Measurements from ENCODE around the gene CASP7.
A peak's percentile ranks its signal among the peaks of the same experiment; 100 is the strongest.
"Not testable (repeated sequence)": the region's sequence is repeated elsewhere in the genome, so short reads cannot be mapped to it uniquely, and the experiment has no call there.

CASP7 gene
- 35.6 to 45.4 reads per million in 2 donors for total RNA-seq

DNA sequence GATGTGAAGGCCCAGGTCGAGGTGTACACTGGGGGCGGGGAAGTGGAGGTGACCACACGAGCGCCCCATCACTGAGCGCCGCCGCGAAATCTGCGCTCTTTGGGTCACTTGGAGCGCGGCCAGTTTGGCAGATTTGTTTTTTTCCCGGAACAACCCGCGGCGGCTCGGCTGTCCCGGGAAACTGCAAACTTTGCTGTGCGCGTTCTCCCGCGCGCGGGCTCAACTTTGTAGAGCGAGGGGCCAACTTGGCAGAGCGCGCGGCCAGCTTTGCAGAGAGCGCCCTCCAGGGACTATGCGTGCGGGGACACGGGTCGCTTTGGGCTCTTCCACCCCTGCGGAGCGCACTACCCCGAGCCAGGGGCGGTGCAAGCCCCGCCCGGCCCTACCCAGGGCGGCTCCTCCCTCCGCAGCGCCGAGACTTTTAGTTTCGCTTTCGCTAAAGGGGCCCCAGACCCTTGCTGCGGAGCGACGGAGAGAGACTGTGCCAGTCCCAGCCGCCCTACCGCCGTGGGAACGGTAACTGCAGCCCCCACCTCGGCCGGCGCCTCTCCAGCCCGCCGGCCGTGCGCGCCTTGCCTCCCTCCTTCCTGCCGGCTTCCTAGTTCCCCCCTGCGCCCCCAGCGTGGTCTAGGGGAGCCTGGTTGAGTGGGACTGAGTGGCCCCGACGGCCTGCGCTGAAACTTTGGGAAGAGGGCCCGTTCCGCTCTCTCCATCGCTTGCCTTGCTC lies at the start of gene CASP7:
TSS of gene CASP7 (plus strand) at position 450 of the 727 bp plus-strand sequence. CDS start 17,582 bp downstream, outside the sequence.
- peak; percentile 65 for DNase-seq

GRCh38 chr10:113630929-113631533 lies 48.7 kb upstream of the CASP7 start:
- DNase-seq, result no peak

GRCh38 chr10:113631684-113632367 lies 47.9 kb upstream of the CASP7 start:
- no peak for DNase-seq

- no peak for DNase-seq
Observed at GRCh38 chr10:113639966-113640365, 39.7 kb upstream of the CASP7 start.

DNA sequence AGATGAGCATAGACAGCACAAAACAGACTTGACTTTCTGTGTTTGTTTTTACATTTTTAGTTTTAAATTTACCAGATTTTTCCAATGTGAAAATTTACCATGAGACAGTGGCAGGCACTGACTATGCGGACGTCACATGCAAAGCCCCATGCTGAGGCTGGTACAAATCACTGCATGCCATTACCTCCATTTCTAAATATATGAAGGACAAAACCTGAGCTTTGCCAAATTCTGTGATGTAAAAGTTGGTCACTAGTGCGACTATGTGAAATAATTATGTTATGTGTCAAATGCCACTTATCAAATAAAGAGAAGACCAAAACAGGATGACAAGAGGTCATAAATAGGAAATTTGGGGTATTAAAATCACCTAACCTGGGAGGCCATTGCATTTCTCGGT lies 38.0 kb upstream of the CASP7 start:
- no peak for DNase-seq

DNA sequence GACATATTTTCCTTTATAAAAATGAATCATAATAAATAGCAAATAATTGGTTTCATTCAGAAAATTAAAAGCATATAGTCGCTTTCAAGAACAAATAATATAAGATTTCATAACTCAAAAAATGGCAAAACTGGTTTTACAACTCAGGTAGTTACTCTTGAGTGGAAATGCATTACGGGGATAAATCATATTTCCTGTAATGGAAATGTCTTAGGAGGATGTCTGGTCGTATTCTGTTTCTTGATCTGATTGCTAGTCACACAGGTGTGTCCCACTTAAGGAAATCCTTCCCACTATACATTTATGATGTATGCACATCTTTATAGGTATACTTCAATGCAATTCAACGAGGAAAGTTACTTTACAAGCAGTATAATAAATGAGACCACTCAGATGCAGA lies 36.5 kb upstream of the CASP7 start:
- DNase-seq, result no peak

DNA sequence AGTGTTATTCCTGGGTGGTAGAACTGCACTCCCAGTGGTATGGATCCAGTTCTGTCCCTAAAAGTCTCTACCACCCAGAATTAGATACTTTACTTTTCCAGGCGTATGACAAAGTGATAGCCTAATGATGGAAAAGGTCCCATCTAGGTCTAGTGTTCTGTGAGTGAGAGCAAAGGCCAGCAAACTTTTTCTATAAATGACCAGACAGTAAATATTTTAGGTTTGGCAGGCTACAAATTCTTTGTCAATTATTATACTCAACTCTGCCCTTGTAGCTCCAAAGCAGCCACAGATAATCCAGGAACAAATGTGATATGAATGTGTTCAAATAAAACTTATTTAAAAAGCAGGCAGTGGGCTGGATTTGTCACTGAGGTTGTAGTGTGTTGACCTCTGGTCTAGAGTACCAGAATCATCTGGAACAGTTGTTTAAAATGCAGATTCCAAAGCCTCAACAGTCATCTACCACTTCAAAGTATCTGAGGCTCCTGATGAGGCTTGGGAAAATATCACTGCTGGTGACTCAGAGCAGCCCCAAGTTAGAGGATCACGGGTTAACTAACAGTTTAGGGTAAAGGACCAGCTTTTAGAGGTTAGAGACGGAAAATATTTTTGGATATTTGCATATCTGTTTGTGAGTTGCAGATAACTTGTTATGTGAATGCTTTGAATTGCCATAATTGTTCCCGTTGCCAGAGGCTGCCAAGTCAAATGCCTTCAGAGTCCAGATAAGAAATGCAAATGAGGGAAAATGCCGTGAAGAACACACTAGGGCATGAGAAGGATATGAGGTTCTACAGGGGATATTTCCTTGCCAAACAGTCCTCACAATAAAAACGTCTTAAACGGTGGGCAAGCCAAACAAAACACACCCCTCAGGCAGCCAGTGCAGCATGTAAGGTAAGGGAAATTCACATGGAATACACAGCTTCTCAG lies 35.3 kb upstream of the CASP7 start:
- DNase-seq, result no peak

DNA sequence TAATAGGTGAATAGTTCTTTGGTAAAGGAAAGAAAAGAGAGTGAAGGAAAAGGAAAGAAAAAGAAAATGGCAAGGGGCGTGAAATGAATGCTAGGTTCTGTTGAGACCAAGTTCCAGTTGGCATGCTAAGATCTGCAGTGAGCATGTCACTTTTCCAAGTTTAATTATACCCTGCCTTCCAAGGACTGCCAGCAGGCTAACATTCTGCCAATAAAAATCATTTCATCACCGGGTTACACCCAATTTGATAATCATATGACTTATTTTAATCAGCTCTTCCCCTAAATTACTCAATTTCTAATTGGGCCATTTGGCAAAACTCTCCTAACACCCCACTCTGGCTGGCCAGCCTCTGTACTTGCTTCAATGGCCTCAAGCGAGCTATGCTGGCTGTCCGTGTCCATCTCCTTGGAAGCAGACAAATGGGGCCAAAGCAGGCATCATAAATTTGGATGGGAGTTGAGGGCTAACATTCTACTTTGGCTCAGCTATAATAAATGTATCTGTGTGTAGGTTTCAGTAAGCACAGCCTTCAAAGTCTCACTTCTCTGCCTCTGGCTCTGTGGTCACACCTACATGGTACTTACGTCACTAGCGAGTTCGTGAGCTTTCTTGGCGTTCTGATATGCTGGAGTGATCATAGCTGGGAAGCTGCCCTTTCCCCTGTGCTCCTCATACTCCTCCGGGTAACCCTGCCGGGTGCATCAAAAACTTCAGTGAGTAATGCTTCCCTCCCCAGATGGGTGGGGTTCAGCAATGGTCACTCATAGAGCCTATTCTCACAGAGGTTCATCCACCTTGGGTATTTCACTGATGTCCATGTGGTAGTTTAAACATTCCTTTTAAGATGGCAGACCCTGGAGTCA lies 33.1 kb upstream of the CASP7 start:
- no peak for DNase-seq

GRCh38 chr10:113647812-113648211 lies 31.9 kb upstream of the CASP7 start:
- no peak for DNase-seq

DNA sequence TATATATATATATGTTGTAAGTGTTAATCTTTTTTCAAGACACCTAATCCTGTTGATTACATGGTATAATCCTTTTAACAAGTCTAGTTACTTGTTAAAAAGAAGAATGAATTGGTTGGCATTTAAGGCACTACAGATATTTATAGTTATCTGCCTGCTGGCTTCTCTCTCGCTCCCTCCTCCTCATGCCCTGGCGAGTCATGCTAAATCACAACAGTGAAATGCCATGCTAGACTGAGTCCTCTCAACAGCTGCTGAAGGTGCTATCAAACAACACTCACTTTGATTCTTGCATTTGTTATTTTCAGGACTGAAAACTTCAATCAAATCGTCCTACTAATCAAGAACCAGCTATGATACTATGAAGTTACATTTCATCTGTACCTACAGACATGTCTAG lies 31.2 kb upstream of the CASP7 start:
- DNase-seq, result no peak

DNA sequence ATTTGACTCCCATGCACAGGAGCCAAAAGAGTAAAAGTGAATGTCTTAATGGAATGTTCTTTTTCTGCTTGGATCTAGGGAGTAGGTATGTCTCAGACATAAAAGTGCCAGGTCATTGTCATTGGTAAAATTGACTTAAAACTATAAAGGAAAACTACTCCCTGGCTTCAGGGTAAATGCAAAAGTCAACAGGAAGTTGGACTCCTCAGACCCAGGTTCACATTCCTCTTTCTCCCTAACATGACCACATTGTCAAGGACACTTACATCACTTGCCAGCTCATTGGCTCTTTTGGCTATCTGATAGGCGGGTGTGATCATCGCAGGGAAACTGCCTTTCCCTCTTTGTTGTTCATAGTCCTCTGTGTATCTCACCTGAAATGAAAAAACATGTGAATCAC lies 29.5 kb upstream of the CASP7 start:
- no peak for DNase-seq

DNA sequence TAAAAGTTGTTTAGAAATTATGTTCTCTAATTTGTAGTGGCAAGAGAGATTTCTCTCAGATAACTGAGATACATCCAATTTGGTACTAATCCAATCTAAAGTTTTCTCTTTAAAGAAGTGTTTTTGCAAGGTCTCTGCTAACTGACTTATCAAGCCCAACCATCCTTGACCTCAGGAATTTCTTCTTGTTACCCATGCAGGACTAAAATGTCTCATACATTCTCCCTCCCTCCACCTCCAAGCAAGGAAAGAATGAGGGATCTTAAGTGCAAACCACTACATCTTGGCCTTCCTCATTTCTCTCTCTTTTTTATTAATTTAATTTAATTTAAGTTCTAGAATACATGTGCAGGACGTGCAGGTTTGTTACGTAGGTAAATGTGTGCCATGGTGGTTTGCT lies 28.7 kb upstream of the CASP7 start:
- DNase-seq, result no peak

- no peak for DNase-seq
Observed at GRCh38 chr10:113651898-113652297, 27.8 kb upstream of the CASP7 start.

GRCh38 chr10:113652456-113652855 lies 27.3 kb upstream of the CASP7 start:
- DNase-seq, result not testable (repeated sequence)

GRCh38 chr10:113656896-113657295 lies 22.8 kb upstream of the CASP7 start:
- DNase-seq, result no peak

GRCh38 chr10:113657544-113657943 lies 22.2 kb upstream of the CASP7 start:
- no peak for DNase-seq

DNA sequence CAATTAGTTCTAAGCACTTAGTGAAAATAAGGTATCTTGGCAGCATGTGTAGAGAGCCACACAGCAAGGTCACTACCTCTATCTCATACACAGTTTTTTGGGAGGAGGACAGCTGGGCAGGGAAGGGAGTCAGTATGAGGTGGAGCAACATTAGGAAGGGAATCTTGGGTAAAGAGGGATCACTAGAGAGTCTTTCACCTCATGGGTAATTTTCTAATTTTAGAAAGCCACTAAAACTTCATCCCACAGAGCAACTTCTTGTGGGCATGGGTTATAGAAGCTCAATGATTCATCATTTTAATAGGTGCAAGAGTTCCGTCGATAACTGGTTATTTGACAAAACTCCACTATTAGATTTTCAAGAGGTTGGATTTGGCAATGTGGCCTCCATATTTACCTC lies 18.4 kb upstream of the CASP7 start:
- DNase-seq, result no peak

GRCh38 chr10:113663142-113663541 lies 16.6 kb upstream of the CASP7 start:
- DNase-seq, result no peak

DNA sequence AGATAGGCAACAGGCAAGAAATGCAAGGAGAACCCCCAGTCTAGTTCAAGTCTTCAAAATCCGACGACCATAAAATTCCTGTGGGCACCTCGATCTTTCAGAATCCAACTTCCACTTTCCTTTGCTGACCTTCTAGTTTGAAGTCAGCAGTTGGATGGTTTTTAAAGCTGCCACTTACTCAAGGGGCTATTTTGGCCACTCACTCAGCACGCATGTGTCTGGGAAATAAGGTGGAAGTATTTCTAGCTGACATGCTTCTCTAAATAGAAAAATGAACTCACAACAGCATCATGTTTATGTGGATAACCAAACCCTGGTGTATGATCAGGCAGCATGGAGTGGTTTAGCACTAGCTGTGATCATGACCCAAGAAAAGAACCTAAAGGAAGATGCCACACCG lies 15.8 kb upstream of the CASP7 start, which contains the start of gene NRAP:
TSS of gene NRAP (minus strand) at position 134 of the 400 bp plus-strand sequence. CDS start 159 bp downstream, outside the sequence.
- DNase-seq, result no peak

DNA sequence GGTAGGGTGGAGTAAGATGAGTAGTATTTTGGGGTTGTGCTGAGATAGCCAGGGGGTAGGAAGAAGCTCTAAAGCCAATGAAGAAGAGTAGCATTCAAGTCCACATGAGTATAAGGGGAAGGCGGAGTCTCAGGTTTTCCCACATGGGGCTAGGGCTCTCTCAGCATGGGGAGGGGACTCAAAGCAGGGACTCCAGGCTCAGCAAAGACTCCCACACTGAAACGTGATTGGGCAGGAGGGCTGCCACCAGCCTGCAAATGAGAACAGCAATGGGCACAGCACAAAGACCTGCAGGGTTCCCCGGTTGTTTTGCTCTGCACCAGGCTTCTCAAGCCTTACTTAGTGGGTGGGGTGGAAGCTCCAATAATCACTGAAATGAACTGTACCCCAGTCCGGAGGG lies 14.4 kb upstream of the CASP7 start:
- DNase-seq, result no peak

DNA sequence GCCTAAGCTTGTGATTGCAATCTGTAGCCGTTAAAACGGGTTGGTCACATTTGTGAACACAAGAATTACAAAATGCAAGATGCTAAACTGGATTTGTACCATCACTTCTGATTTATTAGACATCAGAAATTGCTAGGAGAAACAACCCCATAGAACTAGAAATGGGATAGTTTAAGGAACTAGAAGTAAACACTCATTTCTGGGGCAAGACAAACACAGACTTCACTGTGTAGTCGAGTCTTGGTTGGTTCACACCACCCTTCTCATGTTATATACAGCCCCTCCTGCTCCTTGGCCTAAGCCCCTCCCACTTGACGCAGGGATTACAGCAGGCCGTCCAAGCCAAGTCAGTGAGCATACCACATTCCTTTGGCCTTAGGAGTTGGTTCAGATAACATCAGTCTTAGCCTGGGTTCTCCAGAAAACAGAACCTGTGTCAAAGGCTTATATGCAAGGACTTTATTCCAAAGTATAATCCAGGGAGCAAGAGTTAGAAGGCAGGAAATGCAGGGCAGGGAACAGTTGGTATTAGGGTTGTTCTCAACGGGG lies 13.8 kb upstream of the CASP7 start:
- DNase-seq, result no peak
